Measurements from ENCODE around the gene CRIM1.

Gene CRIM1

DNA sequence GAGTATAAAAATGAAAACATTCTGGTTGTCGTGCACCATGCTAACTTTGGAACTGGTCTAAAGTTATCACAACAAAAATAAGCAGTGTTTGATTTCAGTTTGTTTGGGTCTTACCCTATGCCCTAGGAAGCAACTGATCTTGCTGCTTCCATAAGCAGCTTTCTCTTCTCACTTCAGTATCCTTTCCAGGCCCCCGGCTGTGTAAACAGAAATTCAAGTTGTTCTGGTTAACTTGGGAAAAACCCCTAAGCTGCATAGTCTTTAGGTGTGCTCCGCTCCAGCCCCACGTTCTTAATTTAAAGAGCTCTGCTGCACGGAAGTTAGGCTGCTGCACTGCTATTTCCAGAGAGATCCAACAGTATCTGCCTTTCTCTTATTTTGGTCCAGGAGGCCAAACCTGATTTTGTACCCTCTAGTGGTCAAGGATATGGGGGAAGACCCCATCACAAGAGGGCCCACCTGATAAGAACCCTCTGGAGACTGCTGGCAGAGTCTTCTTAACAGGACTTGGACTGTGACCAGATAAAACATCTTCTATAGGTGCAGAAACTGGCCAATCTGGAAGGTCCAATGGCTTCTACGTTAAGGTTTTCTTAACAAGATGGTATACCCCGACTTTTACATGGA, 173.3 kb downstream of the CRIM1 start:
- no peak for DNase-seq

DNA sequence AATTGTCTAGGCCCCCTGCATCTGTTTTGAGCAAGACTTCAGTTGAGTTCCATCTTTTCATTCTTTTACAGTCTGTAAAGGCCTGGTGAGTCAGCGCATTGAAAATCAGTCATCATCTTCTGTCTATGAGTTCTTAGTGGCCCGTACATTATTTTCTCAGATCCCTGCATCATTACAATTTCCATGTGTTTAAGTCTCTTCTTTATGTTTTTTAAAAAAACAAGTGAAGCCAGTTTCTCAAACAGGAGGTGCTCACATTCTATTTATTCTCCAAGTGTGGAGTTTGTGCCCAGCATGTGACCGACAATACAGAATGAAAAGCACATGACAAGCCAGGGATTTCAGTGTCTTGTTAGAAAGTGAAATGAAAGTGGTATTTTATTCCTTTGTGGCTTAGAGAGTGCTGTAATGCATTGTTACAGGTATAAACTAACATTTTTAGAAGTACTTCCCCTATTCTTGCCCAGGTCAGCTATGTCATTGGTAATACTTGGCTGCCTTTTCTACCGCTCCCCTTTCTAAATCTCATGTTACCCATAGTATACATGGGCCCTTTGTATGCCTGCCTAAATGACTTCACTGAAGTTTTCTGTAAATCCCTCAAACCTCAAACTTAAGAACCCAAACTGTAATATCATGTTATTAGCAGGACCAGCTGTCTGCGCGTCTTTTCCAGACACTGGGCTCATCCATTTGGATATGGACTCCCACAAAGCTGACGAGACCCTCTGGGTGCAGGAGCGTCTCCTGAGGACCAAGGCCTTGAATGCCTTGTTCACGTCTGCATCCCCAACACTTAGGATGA, 174.8 kb downstream of the CRIM1 start:
- no peak for DNase-seq

DNA sequence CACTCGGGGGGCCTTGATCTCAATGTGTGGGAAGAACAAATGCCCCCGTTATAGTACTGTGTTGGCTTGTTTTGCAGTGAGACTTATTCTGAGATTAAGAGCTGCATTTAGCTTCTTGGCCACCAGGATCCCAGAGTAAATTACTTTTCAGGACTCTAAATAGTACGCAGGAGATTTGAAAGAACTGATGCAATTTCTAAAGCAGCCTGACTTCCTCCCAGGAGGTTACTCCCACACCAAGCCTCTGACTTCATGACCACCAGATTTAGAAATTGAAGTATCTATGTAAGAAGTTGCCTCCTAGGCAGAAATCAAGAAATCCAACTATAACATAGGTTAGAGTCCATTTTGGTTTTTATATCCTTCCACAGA, 175.4 kb downstream of the CRIM1 start:
- no peak for DNase-seq

DNA sequence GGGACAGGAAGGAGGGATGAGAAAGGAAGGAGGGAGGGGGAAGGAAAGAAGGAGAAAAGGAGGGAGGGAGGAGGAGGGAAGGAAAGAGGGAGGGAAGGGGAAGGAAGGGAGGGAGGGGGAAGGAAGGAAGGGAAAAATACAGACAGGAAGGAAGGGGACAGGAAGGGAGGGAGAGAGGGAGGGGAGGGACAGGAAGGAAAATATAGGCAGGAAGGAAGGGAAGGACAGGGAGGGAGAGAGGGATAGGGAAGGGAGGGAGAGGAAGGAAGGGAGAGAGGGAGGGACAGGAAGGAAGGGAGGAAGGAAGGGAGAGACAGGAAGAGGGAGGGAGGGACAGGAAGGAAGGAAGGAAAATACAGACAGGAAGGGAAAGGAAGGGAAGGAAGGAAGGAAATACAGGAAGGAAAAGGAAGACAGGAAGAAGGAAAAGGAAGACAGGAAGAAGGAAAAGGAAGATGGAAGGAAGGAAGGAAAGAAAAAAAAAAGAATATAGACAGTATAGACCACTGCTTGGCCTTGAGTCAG, 178.8 kb downstream of the CRIM1 start:
- no peak for DNase-seq

DNA sequence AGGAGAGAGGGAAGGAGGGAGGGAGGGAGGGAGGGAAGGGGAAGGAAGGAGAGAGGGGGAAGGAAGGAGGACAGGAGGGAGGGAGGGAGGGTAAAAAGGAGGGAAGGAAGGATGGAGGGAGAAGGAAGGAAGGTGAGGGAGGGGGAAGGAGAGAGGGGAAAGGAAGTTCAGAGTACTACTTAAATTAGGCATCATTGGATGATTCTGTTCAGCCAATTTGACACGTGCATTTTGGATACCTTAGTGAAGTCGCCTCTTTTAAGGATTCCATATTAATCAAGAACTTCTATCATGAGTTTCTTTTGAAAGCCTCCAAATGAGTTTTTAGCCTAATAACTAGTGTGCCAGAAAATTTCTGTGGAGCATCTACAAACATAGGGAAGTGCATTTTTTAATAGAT, 179.5 kb downstream of the CRIM1 start:
- no peak for DNase-seq

DNA sequence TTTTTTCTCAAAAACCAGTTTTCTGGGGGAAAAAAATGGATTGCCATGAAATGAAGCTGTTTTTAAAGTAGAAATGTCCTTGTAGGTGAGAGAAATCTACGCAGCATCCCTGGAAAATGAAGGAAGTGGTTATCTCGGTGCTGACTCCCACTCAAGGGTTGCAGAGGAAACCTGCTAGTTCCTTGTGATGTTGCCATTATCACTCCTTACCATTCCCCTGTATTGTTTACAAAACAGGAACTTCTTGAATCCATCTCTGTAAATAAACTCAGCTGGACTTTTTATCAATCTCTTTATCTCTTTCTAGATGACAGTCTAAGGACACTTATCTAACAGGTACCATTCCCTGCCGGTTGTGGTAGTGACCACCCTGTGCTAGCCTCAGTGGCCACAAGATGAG, 181.2 kb downstream of the CRIM1 start:
- no peak for DNase-seq

DNA sequence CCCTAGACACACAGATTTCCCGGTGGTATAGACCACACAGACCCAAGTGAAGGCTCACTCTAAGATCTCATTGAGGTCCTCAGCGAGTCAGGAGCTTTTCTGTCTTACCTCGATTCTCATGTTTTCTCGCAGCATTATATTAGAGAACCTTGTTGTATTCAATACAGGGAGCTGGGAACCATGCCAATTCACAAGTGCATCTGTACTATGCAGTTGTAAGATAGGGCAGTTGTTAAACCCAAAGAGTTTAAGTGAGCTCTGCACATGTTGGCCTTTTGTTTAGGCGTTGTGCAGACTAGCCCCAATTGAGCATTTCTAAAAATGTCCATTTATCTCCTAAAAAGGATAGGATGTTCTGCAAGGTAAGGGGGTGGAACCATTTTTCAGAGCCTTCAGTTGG, 182.8 kb downstream of the CRIM1 start:
- no peak for DNase-seq

DNA sequence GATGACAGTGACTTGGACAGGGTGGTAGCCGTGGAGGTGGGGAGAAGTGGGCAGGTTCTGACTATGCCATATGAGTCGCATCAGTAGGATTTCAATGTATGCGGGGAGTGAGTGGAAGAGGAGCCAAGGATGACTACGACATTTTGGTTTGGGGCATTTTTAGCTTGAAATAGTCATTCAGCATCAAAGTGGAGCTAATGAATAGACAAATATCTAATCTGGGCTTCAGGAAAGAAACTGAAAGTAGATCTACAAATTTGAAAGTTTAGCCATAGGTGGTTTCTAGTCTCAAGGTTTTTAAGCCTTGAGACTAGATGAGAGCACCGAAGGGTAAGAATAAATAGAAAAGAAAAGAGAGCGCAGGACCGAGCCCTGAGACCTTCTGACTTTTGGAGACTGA, 184.1 kb downstream of the CRIM1 start:
- DNase-seq = no peak

DNA sequence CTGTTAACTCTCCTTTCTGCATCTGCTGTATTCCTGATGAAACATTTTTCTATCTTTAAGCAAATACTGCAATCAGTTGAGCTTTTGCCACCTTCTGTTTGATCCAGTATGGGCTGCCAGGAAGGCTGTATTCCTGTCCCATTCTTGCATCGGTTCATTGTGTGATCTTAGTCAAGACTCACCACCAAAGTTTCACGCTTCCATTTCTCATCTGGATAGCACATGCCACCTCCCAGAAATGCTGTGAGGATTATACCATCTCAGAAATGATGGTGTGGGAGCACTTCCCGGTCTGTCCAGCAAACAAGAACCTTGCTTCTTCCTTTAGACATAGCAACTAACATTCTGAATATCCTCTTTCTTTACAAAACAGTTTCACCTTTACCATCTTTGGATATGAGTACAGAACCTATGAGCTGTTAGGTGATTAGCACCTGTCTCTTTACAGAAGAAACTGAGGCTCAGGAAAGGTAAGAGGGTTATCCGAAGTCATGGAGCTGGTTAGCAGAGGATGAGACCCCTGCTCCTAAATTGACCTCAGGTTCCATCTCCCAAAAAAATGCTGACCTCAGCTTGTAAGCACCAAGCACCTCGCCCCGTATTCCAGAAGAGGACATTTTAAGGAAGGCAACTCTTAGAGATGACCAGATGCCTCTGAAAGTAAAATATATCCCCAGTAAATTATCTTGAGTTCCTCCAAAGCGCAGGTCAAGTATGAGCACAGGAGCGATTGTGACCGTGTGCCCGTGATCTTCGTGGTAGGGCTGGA, 185.6 kb downstream of the CRIM1 start:
- DNase-seq = no peak

DNA sequence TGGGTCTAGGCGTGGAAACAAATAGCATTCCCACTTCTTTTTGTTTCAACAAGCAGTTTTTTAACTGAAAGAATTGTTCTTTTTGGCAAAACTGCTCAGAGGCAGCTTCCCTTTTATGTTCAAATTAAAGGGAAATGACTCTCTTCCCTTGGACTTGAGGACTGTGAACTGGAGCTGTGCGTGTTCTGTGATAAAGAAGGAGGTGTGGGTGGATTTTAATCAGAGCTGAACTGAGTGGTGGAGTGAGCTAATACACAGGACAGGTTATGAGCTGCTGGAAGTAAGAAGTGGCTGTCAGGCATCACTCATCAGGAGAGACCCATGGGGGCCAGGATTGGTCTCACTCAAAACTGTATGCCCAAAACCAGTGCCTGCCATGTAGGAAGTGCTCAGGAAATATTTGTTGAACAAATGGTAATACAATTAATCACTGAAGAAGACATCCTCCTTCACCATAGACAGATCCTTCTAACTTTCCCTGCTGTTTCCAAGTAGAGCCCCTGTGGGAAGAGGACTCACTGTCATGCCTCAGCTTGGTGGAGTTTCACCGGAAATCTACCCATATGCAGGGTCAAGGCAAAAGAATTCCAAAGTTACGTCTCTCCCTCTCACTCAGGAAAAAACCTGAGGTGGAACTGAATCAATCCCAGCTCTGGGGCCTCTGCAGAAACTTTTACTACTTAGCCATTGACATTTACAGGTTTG, 186.5 kb downstream of the CRIM1 start:
- no peak for DNase-seq

DNA sequence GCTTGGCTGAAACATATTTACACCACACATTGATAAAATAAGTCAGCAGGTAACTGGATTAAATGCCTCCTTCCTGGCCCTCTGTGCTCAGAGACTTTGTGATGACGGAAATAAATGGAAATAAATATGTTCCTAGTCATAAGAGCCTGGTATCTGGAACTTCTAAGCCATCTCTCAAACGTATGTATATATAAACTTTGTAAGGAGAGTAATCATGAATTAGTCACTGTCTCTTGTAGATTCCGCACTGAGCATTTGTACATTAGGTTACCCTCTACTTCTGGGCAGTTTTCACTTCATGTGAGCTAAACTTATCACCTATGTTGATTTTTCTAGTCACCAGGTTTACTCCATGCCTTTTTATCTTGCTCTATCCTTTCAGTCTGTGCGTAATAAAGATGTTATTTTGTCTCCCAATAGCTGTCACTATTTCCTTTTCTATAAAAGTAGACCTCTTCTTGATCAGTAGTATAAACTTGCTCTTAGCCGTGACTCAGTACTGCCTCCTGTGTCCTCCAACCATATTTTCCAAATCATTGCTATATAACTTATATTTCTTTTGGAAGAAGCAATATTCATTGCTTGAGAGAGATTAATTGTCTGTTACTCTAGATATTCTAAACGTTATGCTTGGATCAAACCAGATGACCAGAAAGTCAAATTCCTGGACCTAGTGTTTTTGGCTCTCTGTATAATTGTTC, 189.2 kb downstream of the CRIM1 start:
- no peak for DNase-seq

DNA sequence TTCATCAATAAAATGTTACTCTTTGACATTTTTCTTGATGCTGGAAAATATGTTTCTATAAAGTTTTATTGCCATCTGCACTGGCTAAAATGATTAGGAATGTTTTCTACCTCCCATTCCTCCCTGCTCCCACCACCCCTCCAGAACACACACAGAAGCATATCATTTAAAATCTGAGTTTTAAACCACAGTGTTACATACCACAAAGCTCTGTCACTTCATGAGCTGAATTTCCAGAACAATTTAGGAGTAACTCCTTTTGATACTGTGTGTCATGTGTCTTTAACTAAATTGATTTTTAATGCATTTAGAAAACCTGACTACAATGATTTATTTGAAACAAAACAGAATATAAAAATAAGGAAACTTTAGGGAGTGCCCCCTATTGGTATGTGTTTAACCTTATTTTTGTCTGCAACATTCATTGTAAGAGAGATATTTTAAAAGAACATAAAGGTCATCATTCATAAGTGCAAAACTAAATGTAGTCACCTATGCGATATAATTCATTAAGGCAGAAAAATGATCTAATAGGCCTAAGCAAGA, 190.4 kb downstream of the CRIM1 start:
- no peak for DNase-seq

DNA sequence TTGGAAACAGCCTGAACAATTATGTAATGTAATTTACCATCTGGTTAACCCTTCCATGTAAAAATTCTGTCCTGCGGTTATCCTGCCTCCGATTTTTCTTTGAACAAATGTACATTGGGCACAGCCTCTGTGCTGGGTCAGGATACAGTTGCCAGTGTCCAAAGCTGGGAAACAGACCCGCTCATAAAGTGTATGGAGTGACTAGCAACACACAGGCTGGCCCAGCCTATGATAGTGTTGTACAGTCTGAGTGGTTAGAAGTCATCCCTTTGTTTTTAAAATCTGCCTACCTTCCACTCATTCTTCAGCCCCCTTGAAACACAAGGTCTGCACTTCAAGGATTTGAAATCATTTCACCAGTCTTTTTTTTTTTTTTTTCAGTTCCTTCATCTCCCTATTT, 192.3 kb downstream of the CRIM1 start:
- DNase-seq = no peak

DNA sequence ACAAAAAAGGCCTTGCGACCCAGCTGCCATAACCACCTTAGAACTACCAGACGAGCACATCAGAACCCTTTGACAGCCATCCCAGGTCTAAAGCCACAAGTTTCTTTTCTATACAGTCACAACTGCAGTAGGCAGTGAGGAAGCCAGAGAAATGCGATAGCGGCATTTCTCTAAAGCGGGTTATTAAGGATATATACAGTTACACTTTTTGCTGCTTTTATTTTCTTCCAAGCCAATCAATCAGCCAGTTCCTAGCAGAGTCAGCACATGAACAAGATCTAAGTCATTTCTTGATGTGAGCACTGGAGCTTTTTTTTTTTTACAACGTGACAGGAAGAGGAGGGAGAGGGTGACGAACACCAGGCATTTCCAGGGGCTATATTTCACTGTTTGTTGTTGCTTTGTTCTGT, 193.6 kb downstream of the CRIM1 start:
- no peak for DNase-seq

DNA sequence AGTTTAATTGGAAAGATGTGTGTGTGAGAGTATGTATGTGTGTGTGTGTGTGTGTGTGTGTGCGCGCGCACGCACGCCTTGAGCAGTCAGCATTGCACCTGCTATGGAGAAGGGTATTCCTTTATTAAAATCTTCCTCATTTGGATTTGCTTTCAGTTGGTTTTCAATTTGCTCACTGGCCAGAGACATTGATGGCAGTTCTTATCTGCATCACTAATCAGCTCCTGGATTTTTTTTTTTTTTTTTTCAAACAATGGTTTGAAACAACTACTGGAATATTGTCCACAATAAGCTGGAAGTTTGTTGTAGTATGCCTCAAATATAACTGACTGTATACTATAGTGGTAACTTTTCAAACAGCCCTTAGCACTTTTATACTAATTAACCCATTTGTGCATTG, 194.4 kb downstream of the CRIM1 start:
- DNase-seq = no peak

DNA sequence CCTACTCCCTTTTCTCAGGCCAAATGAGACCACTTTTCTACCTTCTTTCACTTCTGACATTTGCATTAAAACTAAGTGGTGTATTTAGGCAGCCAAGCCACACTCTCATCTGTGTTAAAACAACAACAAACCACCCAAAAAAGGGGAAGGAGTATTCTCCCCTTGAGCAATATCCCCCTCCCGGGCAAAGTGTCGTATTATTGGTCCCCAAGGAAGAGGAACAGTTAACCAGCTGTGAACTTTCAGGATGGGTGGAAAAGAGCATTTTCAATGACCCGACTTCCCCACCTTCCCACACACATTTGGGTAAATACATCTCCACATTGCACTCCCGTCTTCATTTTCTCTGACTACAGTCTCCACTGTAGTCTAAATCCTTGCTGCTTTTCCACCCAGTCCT, 198.1 kb downstream of the CRIM1 start:
- no peak for DNase-seq

DNA sequence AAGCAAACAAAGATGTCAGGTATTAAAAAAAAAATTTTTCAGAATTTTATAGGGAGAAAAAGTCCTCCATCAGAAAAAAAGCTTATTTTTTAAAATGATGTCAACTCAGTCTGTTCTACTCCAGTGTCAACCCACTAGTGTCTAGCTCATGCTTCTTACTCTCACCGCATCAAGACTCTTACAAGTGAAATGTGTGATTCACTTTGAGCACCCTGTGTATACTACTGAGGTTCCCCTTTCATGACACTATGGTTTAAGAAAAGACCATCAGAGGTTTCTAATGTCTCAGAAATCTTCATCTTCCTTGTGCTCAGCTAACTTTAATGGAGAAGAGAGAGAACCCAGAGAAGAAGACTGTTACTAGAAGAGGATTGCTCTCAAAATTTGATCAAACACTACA, 199.0 kb downstream of the CRIM1 start:
- DNase-seq = no peak

DNA sequence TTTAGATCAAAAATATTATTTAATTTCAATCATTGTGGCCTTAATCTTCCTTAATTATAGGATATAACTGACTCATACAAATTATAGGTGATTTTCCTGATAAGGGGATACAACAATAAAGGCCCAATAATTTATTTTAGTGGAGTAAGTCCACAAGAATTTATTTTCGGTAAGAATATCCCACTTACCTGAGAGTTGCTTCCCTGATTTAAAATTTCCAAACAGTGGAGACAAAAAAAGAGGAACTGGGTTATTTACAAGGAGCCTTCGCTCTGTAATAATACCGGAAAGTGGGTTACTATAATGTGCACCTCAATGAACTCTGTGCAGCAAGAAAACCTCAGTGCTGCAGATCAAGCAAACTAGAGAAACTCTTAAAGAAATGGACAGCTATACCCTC, 200.2 kb downstream of the CRIM1 start:
- DNase-seq = no peak

DNA sequence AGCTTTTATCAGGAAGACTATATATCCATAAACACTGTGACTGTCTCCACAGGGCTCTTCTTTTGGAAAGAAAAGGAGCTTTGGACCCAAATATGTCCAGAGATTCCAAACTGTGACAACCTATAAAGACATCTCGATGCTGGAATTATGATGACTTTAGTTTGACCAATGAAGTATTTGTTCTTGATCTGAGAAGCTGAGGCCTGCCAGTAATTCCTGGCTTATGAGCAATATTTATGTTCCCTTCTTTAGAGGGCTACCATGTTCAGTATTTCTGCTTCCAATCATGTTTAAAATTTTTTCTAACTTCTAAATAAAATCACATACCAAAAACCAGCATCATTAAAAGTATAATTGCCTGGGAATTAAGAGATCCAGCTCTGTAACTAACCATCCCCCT, 201.3 kb downstream of the CRIM1 start:
- DNase-seq = no peak

DNA sequence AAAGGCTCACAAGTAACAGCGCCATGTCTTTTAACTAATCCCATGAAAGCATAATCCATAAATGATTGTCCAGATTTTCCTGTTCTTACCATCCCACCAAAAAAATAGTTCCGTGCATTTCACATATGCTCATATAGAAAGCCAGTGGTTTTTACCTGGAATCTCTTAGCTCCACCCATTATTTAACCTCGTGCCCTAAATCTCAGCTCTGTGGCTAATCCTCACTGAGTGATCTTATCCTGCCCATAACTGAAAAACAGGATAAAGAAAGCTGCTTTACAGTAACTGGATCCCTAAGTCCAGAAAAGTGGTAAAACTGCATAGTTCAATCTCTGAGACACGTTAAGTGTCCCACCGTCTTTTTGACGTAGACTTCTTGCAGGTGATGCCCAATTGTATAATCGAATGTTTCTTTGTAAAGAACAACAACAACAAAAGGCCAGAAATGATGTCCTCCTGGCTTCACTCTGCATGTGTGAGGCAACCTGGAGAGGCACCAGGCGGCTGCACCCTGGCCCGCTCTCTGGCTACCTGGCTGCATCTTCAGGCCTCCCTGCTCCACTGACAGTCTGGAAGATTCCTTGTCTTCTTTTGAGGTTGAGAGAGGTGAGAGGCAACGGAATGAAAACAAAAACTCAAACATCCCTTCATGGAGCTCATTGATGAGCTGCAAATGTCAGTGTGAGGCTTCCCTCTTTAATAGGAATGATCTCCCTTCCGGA, 203.8 kb downstream of the CRIM1 start:
- no peak for DNase-seq

DNA sequence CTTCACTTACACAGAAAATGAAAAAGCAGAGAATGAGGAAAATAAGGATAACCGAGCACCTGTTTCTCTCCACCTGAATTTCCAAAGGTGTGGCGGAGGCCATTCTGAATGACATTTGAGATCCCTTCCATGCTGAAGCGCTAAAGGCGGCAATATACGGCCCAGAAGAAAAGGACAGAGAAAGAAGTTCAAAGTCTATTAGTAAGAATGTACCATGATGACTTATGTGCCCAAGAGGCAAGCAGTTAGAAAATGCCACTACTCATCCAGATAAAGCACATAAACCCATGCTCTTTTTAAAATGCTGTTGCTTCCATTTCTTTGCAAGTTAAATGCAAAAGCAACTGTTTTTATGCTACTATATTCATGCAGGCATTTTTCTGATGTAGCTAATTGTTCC, 205.1 kb downstream of the CRIM1 start:
- no peak for DNase-seq

All from effector CD8-positive, alpha-beta T cell (primary cell).